ENCODE results near the gene PRDM16. TPM values are rescaled to one million over a fixed set of nuclear protein-coding genes. Genes with fewer than 3 reads are reported as not detected.

Gene PRDM16
- total RNA-seq, 1 experiment from 2014 or later: 1.6 TPM

- TF ChIP-seq, protein P1, sequence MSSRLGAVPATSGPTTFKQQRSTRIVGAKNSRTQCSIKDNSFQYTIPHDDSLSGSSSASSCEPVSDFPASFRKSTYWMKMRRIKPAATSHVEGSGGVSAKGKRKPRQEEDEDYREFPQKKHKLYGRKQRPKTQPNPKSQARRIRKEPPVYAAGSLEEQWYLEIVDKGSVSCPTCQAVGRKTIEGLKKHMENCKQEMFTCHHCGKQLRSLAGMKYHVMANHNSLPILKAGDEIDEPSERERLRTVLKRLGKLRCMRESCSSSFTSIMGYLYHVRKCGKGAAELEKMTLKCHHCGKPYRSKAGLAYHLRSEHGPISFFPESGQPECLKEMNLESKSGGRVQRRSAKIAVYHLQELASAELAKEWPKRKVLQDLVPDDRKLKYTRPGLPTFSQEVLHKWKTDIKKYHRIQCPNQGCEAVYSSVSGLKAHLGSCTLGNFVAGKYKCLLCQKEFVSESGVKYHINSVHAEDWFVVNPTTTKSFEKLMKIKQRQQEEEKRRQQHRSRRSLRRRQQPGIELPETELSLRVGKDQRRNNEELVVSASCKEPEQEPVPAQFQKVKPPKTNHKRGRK (CRISPR knock-in tag; IDR thresholded peaks at IDR 0.05; ENCODE audit: borderline replicate concordance): no peak
- no peak for TF ChIP-seq ZNF263 (CRISPR knock-in tag; IDR thresholded peaks at IDR 0.05; ENCODE audit: low read depth)
- TF ChIP-seq ZNF121 (CRISPR knock-in tag; IDR thresholded peaks at IDR 0.05): no peak
- no peak for TF ChIP-seq CREB1 (CRISPR knock-in tag; IDR thresholded peaks at IDR 0.05)
These were observed 121.4 kb downstream of the PRDM16 start (continued) for GRCh38 chr1:3190256-3191041.

DNA sequence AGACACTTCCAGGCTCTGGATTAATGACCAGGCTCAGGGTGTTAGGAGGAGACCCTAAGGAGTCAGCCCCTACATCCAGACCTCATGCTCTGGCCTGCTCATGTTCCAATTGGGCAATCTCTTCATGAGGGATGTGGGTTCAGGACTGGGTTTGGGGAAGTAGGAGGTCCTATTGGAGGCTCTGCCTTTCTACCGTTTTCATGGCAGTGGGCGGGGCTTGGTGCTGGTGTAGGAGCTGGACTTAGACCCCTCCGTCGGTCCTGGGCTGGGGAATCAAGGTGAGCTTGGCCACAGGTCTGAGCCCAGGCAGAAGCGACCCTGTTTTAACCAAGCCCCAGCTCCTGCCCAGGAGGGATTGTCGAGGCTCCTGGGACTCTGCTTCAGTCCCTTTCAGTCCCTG lies 123.4 kb downstream of the PRDM16 start:
- Mint-ChIP-seq H3K9me3 (peaks cover 8% of the 10 kb centered on the region; the same call in 1 of the 2 replicates), H3K4me3 (no peak overlapping the region), H3K36me3 (no peaks in the 10 kb centered on the region), H3K27me3 (ENCODE audit: low read depth) (no peaks in the 10 kb centered on the region; the same call in 1 of the 2 replicates), H3K4me1 (no peaks in the 10 kb centered on the region), H3K27ac (no peak overlapping the region)
- CTCF ChIA-PET: no interaction called here
- POLR2A ChIA-PET: no interaction called here
- no peak for DNase-seq (ENCODE audit: low spot score)
- TF ChIP-seq NFE2L1 (CRISPR knock-in tag; IDR thresholded peaks at IDR 0.05): no peak
- no peak for TF ChIP-seq MYBL2 (CRISPR knock-in tag; IDR thresholded peaks at IDR 0.05)
- no peak for TF ChIP-seq ZSCAN18 (CRISPR knock-in tag; IDR thresholded peaks at IDR 0.05)
- TF ChIP-seq OVOL2 (CRISPR knock-in tag; IDR thresholded peaks at IDR 0.05; ENCODE audit: borderline replicate concordance): no peak
- TF ChIP-seq ZNF138 (CRISPR knock-in tag; conservative IDR thresholded peaks at IDR 0.05): no peak
- no peak for TF ChIP-seq SMAD4 (CRISPR knock-in tag; IDR thresholded peaks at IDR 0.05)
- no peak for TF ChIP-seq ZBTB21 (CRISPR knock-in tag; IDR thresholded peaks at IDR 0.05; ENCODE audit: borderline replicate concordance)
- TF ChIP-seq TP53 (CRISPR knock-in tag; IDR thresholded peaks at IDR 0.05): no peak
- TF ChIP-seq PREB (CRISPR knock-in tag; IDR thresholded peaks at IDR 0.05; ENCODE audit: borderline replicate concordance): no peak
- ATAC-seq: no peak

- CTCF ChIA-PET: no interaction called here
- Mint-ChIP-seq H3K9me3 (peaks cover 8% of the 10 kb centered on the region; the same call in 1 of the 2 replicates), H3K27me3 (ENCODE audit: low read depth) (no peaks in the 10 kb centered on the region; the same call in 1 of the 2 replicates), H3K4me1 (no peaks in the 10 kb centered on the region), H3K36me3 (no peaks in the 10 kb centered on the region), H3K27ac (no peak overlapping the region), H3K4me3 (no peak overlapping the region)
- DNase-seq (ENCODE audit: low spot score) (no peak), ATAC-seq (no peak)
- POLR2A ChIA-PET: no interaction called here
- TF ChIP-seq NR3C1 (CRISPR knock-in tag; conservative IDR thresholded peaks at IDR 0.05; ENCODE audit: low read depth) (no peak), ATF1 (CRISPR knock-in tag; IDR thresholded peaks at IDR 0.05) (no peak), TP53 (CRISPR knock-in tag; IDR thresholded peaks at IDR 0.05) (no peak), ZNF138 (CRISPR knock-in tag; conservative IDR thresholded peaks at IDR 0.05) (no peak), MXD4 (CRISPR knock-in tag; IDR thresholded peaks at IDR 0.05; ENCODE audit: borderline replicate concordance) (no peak), SOX15 (CRISPR knock-in tag; IDR thresholded peaks at IDR 0.05) (no peak), IRF2 (CRISPR knock-in tag; IDR thresholded peaks at IDR 0.05; ENCODE audit: borderline replicate concordance, low read depth) (no peak), NR2C2 (CRISPR knock-in tag; IDR thresholded peaks at IDR 0.05) (no peak)
- TF ChIP-seq, protein P2, sequence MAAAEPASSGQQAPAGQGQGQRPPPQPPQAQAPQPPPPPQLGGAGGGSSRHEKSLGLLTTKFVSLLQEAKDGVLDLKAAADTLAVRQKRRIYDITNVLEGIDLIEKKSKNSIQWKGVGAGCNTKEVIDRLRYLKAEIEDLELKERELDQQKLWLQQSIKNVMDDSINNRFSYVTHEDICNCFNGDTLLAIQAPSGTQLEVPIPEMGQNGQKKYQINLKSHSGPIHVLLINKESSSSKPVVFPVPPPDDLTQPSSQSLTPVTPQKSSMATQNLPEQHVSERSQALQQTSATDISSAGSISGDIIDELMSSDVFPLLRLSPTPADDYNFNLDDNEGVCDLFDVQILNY (CRISPR knock-in tag; IDR thresholded peaks at IDR 0.05): no peak
These were observed 123.8 kb downstream of the PRDM16 start for GRCh38 chr1:3192825-3193224.
